ENCODE measurements around the gene ENOX1.

DNA sequence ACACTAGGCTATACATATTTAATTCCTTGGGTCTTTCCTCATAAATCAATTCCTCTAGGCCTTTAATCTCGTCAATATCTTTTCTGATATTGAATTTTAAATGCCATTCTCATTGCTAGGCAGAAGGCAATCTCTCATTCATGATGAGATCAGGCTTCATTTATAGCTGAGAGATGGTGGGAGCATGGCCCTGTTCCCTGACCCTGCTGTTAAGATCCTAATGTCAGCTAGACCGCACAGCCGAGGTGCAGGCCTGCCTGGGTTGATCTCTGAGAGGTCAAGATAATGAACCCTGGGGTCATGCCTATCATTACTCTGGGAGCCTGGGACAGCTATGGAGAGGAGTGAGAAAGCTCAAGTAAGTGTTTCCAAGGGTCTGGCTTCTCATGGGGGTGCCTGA is 509.6 kb downstream of the ENOX1 start:
- TF ChIP-seq, protein P1, sequence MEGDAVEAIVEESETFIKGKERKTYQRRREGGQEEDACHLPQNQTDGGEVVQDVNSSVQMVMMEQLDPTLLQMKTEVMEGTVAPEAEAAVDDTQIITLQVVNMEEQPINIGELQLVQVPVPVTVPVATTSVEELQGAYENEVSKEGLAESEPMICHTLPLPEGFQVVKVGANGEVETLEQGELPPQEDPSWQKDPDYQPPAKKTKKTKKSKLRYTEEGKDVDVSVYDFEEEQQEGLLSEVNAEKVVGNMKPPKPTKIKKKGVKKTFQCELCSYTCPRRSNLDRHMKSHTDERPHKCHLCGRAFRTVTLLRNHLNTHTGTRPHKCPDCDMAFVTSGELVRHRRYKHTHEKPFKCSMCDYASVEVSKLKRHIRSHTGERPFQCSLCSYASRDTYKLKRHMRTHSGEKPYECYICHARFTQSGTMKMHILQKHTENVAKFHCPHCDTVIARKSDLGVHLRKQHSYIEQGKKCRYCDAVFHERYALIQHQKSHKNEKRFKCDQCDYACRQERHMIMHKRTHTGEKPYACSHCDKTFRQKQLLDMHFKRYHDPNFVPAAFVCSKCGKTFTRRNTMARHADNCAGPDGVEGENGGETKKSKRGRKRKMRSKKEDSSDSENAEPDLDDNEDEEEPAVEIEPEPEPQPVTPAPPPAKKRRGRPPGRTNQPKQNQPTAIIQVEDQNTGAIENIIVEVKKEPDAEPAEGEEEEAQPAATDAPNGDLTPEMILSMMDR (IDR thresholded peaks at IDR 0.05; ENCODE audit: low read length): no peak
- no peak for TF ChIP-seq EZH2 (IDR thresholded peaks at IDR 0.05; ENCODE audit: borderline replicate concordance, low read length)

Measured in OCI-LY1 (cell line).